K562 (cell line): ENCODE data around the gene CCDC54. TPM values are rescaled to one million over a fixed set of nuclear protein-coding genes. Genes with fewer than 3 reads are reported as not detected.

Experiments
- ATAC-seq: fragments of 200-7000 bp; cut with Tn5 transposase; 3 replicates; pipeline ENCODE4 v1.9.1; 2020; ENCODE audit warnings: moderate library complexity
- BruUV-seq: library from RNA; stranded (reverse); fragments of 400-500 nt; replicated peaks from 2 replicates; lab custom pipeline; 2021; lab: Mats Ljungman, UMichigan
- CTCF ChIA-PET: fragments of 300-600 bp; formaldehyde crosslinking; extraction: SDS; loops from one replicate; lab custom pipeline; 2021; ENCODE audit warnings: low intra/inter-chr PET ratio; lab: Yijun Ruan, JAX
- POLR2A ChIA-PET: fragments of 300-600, 350-650 bp; sonication (Branson Sonifier 250); formaldehyde crosslinking; extraction: SDS; loops from one replicate; lab custom pipeline; 2021; ENCODE audit warnings: antibody characterized with exemption, inconsistent platforms; lab: Yijun Ruan, JAX
- DNase-seq, 4 experiments: peaks; one replicate each; pipeline versions ENCODE4 v3.0.0 to v3.0.0-alpha.2; 2011 to 2018; ENCODE audit warnings: low spot score in 3 of 4, mixed read lengths in 3 of 4; ENCODE audit errors: extremely low read depth in 1 of 4
- FAIRE-seq: peaks from 2 replicates; lab custom pipeline; 2011; peaks lifted over from hg19 to GRCh38; lab: Jason Lieb, UNC
- H2AFZ ChIP-seq: 2 replicates; pipeline ENCODE4 v1.6.0; 2011; ENCODE audit warnings: low read depth, low read length, control low read depth, inconsistent platforms
- H3K27ac ChIP-seq: fragments of 200-600 bp; 3 replicates; pipeline ENCODE4 v1.8.0; 2011; ENCODE audit warnings: low read depth, mild to moderate bottlenecking, control low read depth, inconsistent platforms, low read length, moderate library complexity, mixed read lengths; ENCODE audit errors: extremely low read depth
- H3K27me3 ChIP-seq, 2 experiments: fragments of 300-600 bp in 1 of 2; 2 replicates in 1 of 2; 3 replicates in 1 of 2; pipeline versions ENCODE4 v1.6.0 to v1.8.0; 2011; ENCODE audit warnings: inconsistent platforms in 2 of 2, low read length in 2 of 2, mild to moderate bottlenecking in 1 of 2, mixed read lengths in 1 of 2, moderate library complexity in 1 of 2; ENCODE audit not compliant: control insufficient read depth in 2 of 2, insufficient read depth in 2 of 2
- H3K36me3 ChIP-seq: fragments of 300-600 bp; 3 replicates; pipeline ENCODE4 v1.8.0; 2011; ENCODE audit warnings: mild to moderate bottlenecking, low read length, inconsistent platforms; ENCODE audit not compliant: control insufficient read depth, insufficient read depth
- H3K4me1 ChIP-seq, 2 experiments: fragments of 200-600 bp in 1 of 2; replicated peaks in 1 of 2; 2 replicates in 1 of 2; 3 replicates in 1 of 2; pipeline versions ENCODE4 v1.5.1 to v1.8.0; 2011; ENCODE audit warnings: inconsistent platforms in 2 of 2, low read length in 2 of 2, mild to moderate bottlenecking in 1 of 2, mixed read lengths in 1 of 2, moderate library complexity in 1 of 2; ENCODE audit not compliant: control insufficient read depth in 2 of 2, insufficient read depth in 2 of 2
- H3K4me2 ChIP-seq: 2 replicates; pipeline ENCODE4 v1.6.1; 2011; ENCODE audit warnings: low read length, control low read depth, inconsistent platforms, mixed read lengths; ENCODE audit not compliant: insufficient read depth
- H3K4me3 ChIP-seq: fragments of 200-600 bp; sonication (generic), shearing (Covaris generic); 2 replicates; pipeline ENCODE4 v1.5.1; 2016; ENCODE audit warnings: control low read depth, inconsistent platforms
- H3K79me2 ChIP-seq: fragments of 200-600 bp; 3 replicates; pipeline ENCODE4 v1.8.0; 2011; ENCODE audit warnings: low read length, inconsistent platforms; ENCODE audit not compliant: control insufficient read depth, insufficient read depth
- H3K9ac ChIP-seq, 2 experiments: 2 replicates each; pipeline versions ENCODE4 v1.6.0 to v1.6.1; 2011; ENCODE audit warnings: low read depth in 2 of 2, low read length in 2 of 2, control low read depth in 1 of 2, inconsistent platforms in 1 of 2, mild to moderate bottlenecking in 1 of 2, mixed read lengths in 1 of 2; ENCODE audit not compliant: insufficient read depth in 1 of 2
- H3K9me1 ChIP-seq: one replicate; pipeline ENCODE4 v1.6.0; 2011; ENCODE audit warnings: inconsistent platforms, mild to moderate bottlenecking, low read length, moderate library complexity; ENCODE audit not compliant: control insufficient read depth, insufficient read depth
- H3K9me3 ChIP-seq: replicated peaks from 2 replicates; pipeline ENCODE4 v1.5.1; 2011; ENCODE audit warnings: low read depth, low read length, inconsistent platforms; ENCODE audit not compliant: control insufficient read depth, insufficient read depth
- H4K20me1 ChIP-seq: replicated peaks from 2 replicates; pipeline ENCODE4 v1.6.1; 2011; ENCODE audit warnings: low read length, inconsistent platforms, mixed read lengths; ENCODE audit not compliant: control insufficient read depth, insufficient read depth
- CHAMP1 ChIP-seq: fragments of 450-650 bp; IDR thresholded peaks from 2 replicates; pipeline ENCODE4 v1.6.1; 2016; ENCODE audit warnings: mild to moderate bottlenecking
- ESRRB ChIP-seq: fragments of 250-450 bp; sonication (Bioruptor Pico); IDR thresholded peaks from 2 replicates; pipeline ENCODE4 v1.5.0; 2020; ENCODE audit warnings: mild to moderate bottlenecking, moderate library complexity, borderline replicate concordance
- L3MBTL2 ChIP-seq: fragments of 450-650 bp; IDR thresholded peaks from 2 replicates; pipeline ENCODE4 v1.6.1; 2016; ENCODE audit warnings: mild to moderate bottlenecking, moderate library complexity
- MAFK ChIP-seq: IDR thresholded peaks from 2 replicates; pipeline ENCODE4 v1.6.1; 2011; ENCODE audit warnings: low read length, improper control_type of control experiment
- POLR3G ChIP-seq: IDR thresholded peaks from 2 replicates; pipeline ENCODE4 v1.6.1; 2011; ENCODE audit not compliant: insufficient read length, insufficient replicate concordance; ENCODE audit errors: extremely low read depth
- SAFB ChIP-seq: fragments of 200-400 bp; formaldehyde crosslinking; IDR thresholded peaks from 2 replicates; pipeline ENCODE4 v1.6.1; 2017; ENCODE audit warnings: low read depth, low read length, borderline replicate concordance
- THRA ChIP-seq: fragments of 450-650 bp; IDR thresholded peaks from 2 replicates; pipeline ENCODE4 v1.6.1; 2017; ENCODE audit warnings: mild to moderate bottlenecking, moderate library complexity
- ZBTB2 ChIP-seq: fragments of 450-650 bp; IDR thresholded peaks from 2 replicates; pipeline ENCODE4 v1.6.1; 2016; ENCODE audit warnings: antibody characterized with exemption
- ZNF449 ChIP-seq: fragments of 250-450 bp; sonication (Bioruptor Pico); IDR thresholded peaks from 2 replicates; pipeline ENCODE4 v1.8.0; 2022; ENCODE audit warnings: moderate library complexity, mild to moderate bottlenecking, inconsistent platforms
- WGBS: fragments of 100-300 bp; shearing (Covaris generic); methylation state at CpG from one replicate; pipeline ENCODE4 v1.1.6; 2016; ENCODE audit warnings: low coverage, mixed read lengths; ENCODE audit not compliant: insufficient coverage; ENCODE audit errors: missing lambda C conversion rate; 5-methylcytosine and 5-hydroxymethylcytosine counted together
- in situ Hi-C: fragments of 300-500 bp; cut with MboI; formaldehyde crosslinking; loops from 4 replicates; pipeline ENCODE4 v1.15.0; 2018; ENCODE audit warnings: inconsistent platforms, mixed read lengths
- intact Hi-C: fragments of 100-400 bp; cut with micrococcal nuclease; formaldehyde crosslinking; loops from 2 replicates; pipeline ENCODE4 v1.14.2; 2022
- polyA plus RNA-seq, 8 experiments: library from polyadenylated mRNA; depleted of rRNA in 4 of 8; stranded (reverse) in 5 of 8; unstranded in 3 of 8; fragments of >200 nt; fragmentation: Nextera tagmentation in 2 of 8; fragmentation: Illumina TruSeq in 1 of 8; extraction: Ambion mirVana in 2 of 8; extraction: Trizol in 1 of 8; gene quantifications; 2 replicates each; pipeline versions ENCODE4 v1.2.1 to v1.2.3, GENCODE V29; 2011 to 2014; ENCODE audit warnings: inconsistent platforms in 1 of 8, missing spikeins in 1 of 8
- total RNA-seq, 7 experiments: library from RNA; depleted of rRNA in 6 of 7; stranded (reverse); fragments of >200 nt in 6 of 7; fragmentation: Illumina TruSeq in 2 of 7; extraction: Trizol in 2 of 7; gene quantifications; 2 replicates each; pipeline versions ENCODE4 v1.2.1 to v1.2.3, GENCODE V29; 2011 to 2021; ENCODE audit warnings: low replicate concordance in 1 of 7

CCDC54 gene
- total and polyA plus RNA-seq, 9 of the 15 experiments (the other 6 are each of a cell fraction or from before 2014, with no cell fraction given): not detected

- Histone ChIP-seq H3K9ac (no peak overlapping the region), H3K4me1 (no peaks in the 10 kb centered on the region), H4K20me1 (no peaks in the 10 kb centered on the region), H3K27me3 (no peaks in the 10 kb centered on the region), H3K27ac (no peak overlapping the region), H3K79me2 (no peaks in the 10 kb centered on the region), H3K9me1 (no peaks in the 10 kb centered on the region), H2AFZ (no peak overlapping the region), H3K4me2 (no peak overlapping the region), H3K4me3 (no peak overlapping the region), H3K9me3 (no peaks in the 10 kb centered on the region), H3K36me3 (no peaks in the 10 kb centered on the region)
- no TSS peak for BruUV-seq
- intact Hi-C loops (no loop called here), in situ Hi-C loops (no loop called here)
- 0% methylated on average over 2 of the region's 2 CpGs for WGBS
- ChIA-PET CTCF (no interaction called here), POLR2A (no interaction called here)
- no peak for TF ChIP-seq ZBTB2
- no peak for TF ChIP-seq ZNF449 (CRISPR knock-in tag)
- no peak for TF ChIP-seq POLR3G
- no peak for TF ChIP-seq CHAMP1
- no peak for TF ChIP-seq L3MBTL2
- no peak for TF ChIP-seq MAFK
- no peak for TF ChIP-seq THRA
- no peak for TF ChIP-seq ESRRB (CRISPR knock-in tag)
- no peak for TF ChIP-seq SAFB
- no peak for FAIRE-seq
- ATAC-seq: no peak
- no peak for DNase-seq
These were observed 7.2 kb downstream of the CCDC54 start for GRCh38 chr3:107384428-107384827.
